ENCODE measurements around the gene POR. TPM values are rescaled to one million over a fixed set of nuclear protein-coding genes. Genes with fewer than 3 reads are reported as not detected.

Gene POR
- total RNA-seq, 4 donors from 2014 or later, result 10.0 to 122 (median 69.2) TPM

DNA sequence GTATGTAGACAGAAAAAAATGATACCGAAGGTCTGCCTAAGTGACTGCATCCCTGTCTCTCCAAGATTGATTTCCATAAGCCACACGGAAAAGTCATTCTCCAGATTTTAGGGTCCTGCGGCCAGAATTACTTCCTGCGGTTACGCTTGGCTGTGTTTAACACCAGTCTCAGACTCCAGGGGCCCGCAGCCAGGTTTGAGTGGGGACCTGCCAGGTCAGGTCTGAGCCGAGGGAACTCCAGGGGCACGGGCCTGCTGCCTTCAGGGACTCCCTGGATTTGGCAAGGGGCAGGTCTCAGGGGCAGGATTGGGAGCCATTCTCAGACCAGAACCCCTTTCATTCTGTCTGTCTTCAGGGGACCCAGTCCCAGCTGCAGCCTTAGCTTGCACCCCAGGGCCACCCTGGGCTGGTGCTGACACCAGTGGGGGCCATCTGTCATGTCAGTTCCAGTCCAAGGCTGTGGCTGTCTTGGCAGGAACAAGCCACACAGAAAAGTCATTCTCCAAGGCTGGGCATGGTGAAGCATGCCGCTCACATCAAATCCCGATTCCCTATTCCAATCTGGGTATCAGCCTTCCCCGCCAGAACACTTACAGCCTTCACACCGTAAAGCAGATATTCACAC lies 40.5 kb downstream of the POR start:
- Histone ChIP-seq H3K4me3 (no peak overlapping the region), H3K36me3 (no peaks in the 10 kb centered on the region), H3K9me3 (no peaks in the 10 kb centered on the region), H3K27ac (no peak overlapping the region), H3K27me3 (no peaks in the 10 kb centered on the region), H3K4me1 (no peaks in the 10 kb centered on the region)
- DNase-seq, result no peak
- intact Hi-C loops (cut with DNase I; ENCODE audit: low total_unique reads), result no loop called here
- TF ChIP-seq, protein P1, sequence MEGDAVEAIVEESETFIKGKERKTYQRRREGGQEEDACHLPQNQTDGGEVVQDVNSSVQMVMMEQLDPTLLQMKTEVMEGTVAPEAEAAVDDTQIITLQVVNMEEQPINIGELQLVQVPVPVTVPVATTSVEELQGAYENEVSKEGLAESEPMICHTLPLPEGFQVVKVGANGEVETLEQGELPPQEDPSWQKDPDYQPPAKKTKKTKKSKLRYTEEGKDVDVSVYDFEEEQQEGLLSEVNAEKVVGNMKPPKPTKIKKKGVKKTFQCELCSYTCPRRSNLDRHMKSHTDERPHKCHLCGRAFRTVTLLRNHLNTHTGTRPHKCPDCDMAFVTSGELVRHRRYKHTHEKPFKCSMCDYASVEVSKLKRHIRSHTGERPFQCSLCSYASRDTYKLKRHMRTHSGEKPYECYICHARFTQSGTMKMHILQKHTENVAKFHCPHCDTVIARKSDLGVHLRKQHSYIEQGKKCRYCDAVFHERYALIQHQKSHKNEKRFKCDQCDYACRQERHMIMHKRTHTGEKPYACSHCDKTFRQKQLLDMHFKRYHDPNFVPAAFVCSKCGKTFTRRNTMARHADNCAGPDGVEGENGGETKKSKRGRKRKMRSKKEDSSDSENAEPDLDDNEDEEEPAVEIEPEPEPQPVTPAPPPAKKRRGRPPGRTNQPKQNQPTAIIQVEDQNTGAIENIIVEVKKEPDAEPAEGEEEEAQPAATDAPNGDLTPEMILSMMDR (IDR thresholded peaks at IDR 0.05), result no peak
- no peak for TF ChIP-seq POLR2A (IDR thresholded peaks at IDR 0.05)

DNA sequence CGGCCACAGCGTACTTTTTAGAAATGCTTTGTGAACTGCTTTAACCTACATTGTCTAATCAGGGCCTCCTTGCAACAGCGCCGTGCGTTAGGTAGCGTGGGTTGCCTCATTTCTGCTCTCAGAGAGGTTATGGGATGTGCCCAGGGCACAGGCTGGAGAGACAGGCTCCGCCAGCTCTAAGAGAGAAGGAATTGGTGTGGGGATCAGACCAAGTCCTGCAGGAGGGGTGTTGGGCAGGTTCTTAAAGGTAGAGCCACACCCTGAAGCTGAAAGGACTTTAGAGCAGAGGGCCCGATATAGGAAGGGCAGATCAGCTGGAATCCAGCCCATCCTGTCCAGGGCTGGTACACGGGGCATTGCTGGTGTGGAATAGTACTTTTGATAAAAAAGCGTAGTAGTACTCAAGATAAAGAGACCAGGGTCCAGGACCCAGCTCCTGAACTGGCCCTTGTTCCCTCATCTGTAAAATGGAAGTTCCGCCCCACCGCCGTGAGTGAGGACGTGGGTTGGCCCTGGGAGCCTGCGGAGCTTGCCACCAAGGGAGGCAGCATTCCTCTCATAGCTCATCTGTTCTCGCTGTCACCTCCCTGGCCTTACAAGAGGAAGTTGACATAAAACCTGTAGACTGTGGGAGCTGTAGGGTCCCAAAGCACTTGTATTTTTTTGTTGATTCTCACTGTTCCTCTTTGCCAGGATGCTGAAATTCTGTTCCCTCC lies 42.2 kb downstream of the POR start:
- H3K9me3 ChIP-seq, result no peaks in the 10 kb centered on the region
- H3K27ac ChIP-seq, result no peak overlapping the region
- no peaks in the 10 kb centered on the region for H3K36me3 ChIP-seq
- intact Hi-C loops (cut with DNase I; ENCODE audit: low total_unique reads), result no loop called here
- no peak overlapping the region for H3K4me3 ChIP-seq
- H3K4me1 ChIP-seq, result no peaks in the 10 kb centered on the region
- no peaks in the 10 kb centered on the region for H3K27me3 ChIP-seq
- no peak for TF ChIP-seq POLR2A (IDR thresholded peaks at IDR 0.05)
- TF ChIP-seq, protein P1 (IDR thresholded peaks at IDR 0.05), result no peak
- DNase-seq, result no peak

- Histone ChIP-seq H3K27ac (no peak overlapping the region), H3K4me1 (no peaks in the 10 kb centered on the region), H3K4me3 (no peak overlapping the region), H3K27me3 (no peaks in the 10 kb centered on the region), H3K36me3 (no peaks in the 10 kb centered on the region), H3K9me3 (no peaks in the 10 kb centered on the region)
- no peak for DNase-seq
- intact Hi-C loops (cut with DNase I; ENCODE audit: low total_unique reads), result no loop called here
- TF ChIP-seq POLR2A (IDR thresholded peaks at IDR 0.05), result no peak
- TF ChIP-seq, protein P1 (IDR thresholded peaks at IDR 0.05), result no peak
These were observed 44.0 kb downstream of the POR start for GRCh38 chr7:75958802-75959543.

GRCh38 chr7:75960372-75960771 lies 45.4 kb downstream of the POR start:
- Histone ChIP-seq H3K4me1 (no peaks in the 10 kb centered on the region), H3K27ac (no peak overlapping the region), H3K36me3 (no peaks in the 10 kb centered on the region), H3K4me3 (no peak overlapping the region), H3K27me3 (no peaks in the 10 kb centered on the region), H3K9me3 (no peaks in the 10 kb centered on the region)
- TF ChIP-seq, protein P1 (IDR thresholded peaks at IDR 0.05), result no peak
- TF ChIP-seq POLR2A (IDR thresholded peaks at IDR 0.05), result no peak
- no peak for DNase-seq
- intact Hi-C loops (cut with DNase I; ENCODE audit: low total_unique reads), result no loop called here

- no peak overlapping the region for H3K4me3 ChIP-seq
- H3K9me3 ChIP-seq, result no peaks in the 10 kb centered on the region
- TF ChIP-seq POLR2A (IDR thresholded peaks at IDR 0.05), result no peak
- TF ChIP-seq, protein P1 (IDR thresholded peaks at IDR 0.05), result no peak
- no peak for DNase-seq
- H3K4me1 ChIP-seq, result peaks cover 0 to 4% of the 10 kb centered on the region in 2 donors
- no peak overlapping the region for H3K27ac ChIP-seq
- H3K27me3 ChIP-seq, result no peaks in the 10 kb centered on the region
- H3K36me3 ChIP-seq, result no peaks in the 10 kb centered on the region
- intact Hi-C loops (cut with DNase I; ENCODE audit: low total_unique reads), result no loop called here
These were observed 46.3 kb downstream of the POR start for GRCh38 chr7:75961218-75961617.

All from uterus (tissue), 4 donors.